ENCODE measurements around the gene LITAFD. TPM values are rescaled to one million over a fixed set of nuclear protein-coding genes. Genes with fewer than 3 reads are reported as not detected.

The LITAFD gene
- total RNA-seq, 1 donor from 2014 or later: not detected

GRCh38 chr16:8854298-8854948, 27.7 kb upstream of the LITAFD start:
- peak; percentile 53 for DNase-seq (ENCODE audit: low spot score)
- intact Hi-C loops (cut with DNase I): no loop called here
- ATAC-seq: no peak

DNA sequence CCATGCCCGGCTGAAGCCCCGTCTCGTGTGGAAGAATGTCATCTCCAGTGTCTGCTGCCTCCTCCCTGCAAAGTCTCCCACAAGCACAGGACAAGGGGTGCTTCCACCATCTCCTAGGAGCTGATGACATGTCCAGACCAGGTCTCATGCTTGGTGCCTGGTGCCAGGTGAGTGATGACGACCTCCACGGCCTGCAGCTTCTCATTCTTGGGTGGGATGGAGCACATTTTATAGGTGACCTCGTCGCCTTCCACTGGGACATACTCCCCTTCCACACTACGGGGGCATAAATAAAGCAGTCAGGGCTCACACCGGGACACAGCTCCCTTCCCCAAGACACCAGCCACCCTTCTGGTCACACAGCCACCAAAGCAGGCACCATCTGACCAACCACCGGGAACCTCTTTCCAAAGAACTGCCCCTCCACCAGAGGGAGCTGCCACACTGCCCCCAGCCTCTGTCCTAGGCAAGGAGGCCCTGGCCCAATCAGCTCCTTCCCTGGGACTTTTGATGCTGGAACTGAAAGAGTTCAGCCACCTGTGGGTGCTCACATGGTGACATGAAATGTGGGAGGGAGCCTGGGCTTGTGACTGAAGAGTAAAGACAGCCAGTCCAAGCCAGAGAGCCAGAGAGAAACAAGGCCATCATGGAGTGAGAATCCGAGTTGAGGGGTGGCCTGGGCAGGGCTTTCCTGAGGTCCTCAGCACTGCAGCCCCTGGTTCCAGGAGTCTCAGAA, 26.9 kb upstream of the LITAFD start:
- no peak for ATAC-seq
- DNase-seq (ENCODE audit: low spot score): peak; percentile 49

GRCh38 chr16:8855972-8856371, 26.2 kb upstream of the LITAFD start:
- DNase-seq (ENCODE audit: low spot score): no peak
- intact Hi-C loops (cut with DNase I): no loop called here
- ATAC-seq: no peak

More for the DNA sequence above, 26.9 kb upstream of the LITAFD start:
- intact Hi-C loops (cut with DNase I): no loop called here

DNA sequence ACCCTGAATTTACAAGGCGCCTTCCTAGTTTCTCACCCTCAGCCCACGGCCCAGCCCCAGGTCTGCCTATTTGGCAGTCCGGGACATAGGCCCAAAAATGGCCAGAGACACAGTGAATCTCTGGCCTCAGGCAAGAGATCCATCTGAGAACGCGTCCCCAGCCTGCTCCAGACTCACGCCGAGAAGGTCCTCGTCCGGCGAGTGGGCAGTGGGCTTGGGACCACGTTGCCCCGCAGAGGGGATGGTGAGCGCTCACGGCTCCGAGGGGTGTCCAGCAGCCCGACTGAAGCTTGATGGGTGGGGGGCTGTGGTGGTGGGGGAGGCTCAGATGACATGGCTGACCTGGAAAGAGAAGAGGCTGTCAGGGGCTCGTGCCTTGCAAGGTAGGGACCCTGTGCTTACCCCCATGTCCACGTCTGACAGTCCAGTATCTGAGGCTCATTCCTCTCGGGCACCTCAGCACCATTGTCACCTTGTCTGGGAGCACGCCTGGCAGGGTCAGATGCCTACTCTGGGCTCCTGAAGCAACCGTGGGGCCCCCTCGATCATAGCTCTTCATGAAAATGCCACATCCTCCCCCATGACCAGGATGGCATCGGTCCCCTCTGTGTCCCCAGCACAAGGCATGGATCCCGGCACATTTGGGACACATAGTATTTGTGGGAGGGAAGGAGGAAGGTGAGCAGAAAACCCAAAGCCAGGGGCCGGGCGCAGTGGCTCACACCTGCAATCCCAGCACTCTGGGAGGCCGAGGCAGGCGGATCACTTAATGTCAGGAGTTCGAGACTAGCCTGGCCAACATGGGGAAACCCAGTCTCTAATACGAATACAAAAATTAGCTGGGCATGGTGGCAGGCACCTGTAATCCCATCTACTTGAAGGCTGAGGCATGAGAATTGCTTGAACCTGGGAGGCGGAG, 22.9 kb upstream of the LITAFD start:
- ATAC-seq: no peak
- intact Hi-C loops (cut with DNase I): no loop called here
- peak; percentile 57 for DNase-seq (ENCODE audit: low spot score)

DNA sequence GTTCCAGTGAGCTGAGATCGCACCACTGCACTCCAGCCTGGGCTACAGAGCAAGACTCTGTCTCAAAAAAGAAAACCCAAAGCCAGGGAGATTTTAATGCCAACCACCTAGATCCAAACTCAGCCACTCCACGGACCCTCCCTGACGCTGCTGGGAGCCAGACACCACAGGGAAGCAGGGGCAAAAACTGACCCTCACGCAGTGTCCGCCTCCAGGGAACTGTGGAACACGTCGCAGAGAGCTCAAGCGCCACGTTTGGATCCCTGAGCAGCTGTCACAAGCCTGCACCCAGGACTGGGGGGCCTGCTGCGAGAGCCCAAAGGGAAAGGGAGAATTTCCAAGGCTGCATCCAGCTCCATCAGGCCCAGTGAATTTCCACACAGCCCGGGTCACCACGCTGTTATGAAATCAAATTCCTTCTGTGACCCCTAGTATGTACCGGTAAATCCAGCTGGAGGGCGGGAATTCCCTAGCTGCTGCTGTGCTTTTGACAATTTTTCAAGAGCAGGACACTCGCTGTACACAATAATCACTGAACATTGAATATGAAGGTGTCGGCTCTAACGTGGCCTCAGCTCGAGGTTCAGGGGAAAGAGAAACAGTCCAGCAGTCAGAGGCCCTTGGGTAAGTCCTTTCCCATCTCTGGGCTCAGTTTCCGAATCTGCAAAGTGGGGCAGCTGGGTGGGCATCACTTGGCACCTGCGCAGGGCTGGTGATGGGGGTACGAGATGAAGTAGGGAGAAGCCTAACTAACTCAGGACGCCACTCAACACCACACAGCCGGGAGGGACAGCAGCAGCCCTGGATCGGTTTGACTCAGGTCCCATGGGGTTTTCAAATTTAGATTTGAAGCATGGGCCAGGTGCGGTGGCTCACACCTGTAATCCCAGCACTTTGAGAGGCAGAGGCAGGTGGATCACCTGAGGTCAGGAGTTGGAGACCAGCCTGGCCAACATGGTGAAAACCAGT, 22.0 kb upstream of the LITAFD start:
- DNase-seq (ENCODE audit: low spot score) (no peak), ATAC-seq (peak; percentile 81)
- intact Hi-C loops (cut with DNase I): loop anchor here (10.0 kb wide), 1 partner anchor 1765 kb away; no protein-coding TSS in a partner anchor

- ATAC-seq (peak; percentile 71), DNase-seq (ENCODE audit: low spot score) (no peak)
- intact Hi-C loops (cut with DNase I): loop anchor here (10.0 kb wide), 1 partner anchor 1763 kb away; no protein-coding TSS in a partner anchor
These were observed 20.4 kb upstream of the LITAFD start for GRCh38 chr16:8861563-8862308.

- ATAC-seq (no peak), DNase-seq (ENCODE audit: low spot score) (no peak)
- intact Hi-C loops (cut with DNase I): loop anchor here (10.0 kb wide), 1 partner anchor 1762 kb away; no protein-coding TSS in a partner anchor
These were observed 19.6 kb upstream of the LITAFD start for GRCh38 chr16:8862309-8863130.

DNA sequence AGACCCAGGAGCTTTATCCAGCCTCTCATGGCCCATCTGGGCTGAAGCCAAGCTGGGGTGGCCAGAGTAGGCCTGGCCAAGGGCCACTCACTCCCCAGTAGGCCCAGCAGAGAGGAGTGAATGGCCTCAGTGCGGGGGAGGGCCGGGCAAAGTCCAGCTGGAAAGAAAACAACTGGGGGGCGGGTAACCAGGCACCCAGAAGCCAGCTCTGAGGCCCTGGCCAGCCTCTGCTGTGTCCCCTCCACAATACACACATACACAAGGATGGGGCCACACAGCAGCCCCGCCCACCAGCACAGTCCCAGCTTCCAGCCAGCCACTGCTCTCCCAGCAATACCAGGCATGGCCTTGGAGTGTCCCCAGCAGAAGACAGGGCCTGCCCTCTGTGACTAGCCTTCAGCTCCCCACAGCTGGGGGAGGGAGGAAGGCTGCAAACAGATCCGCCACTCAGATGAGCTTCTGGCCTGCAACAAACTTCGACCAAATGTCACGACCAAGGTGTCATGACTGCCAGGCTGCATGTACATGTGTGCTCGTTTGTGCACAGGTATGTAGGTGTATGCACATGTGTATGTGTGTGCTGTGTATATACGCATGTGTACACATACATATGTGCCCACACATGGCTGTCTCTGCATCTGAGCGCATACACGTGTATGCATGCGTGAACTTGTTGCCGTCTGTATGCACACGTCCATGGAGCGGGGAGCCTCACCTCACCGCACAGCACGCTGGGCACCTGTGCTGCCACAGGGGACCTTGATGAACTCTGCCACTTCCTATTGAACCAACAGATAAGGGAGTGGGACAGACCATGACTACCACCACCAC, 18.3 kb upstream of the LITAFD start:
- intact Hi-C loops (cut with DNase I): loop anchor here (10.0 kb wide), 1 partner anchor 1761 kb away; no protein-coding TSS in a partner anchor
- DNase-seq (ENCODE audit: low spot score): peak; percentile 83
- ATAC-seq: peak; percentile 36

DNA sequence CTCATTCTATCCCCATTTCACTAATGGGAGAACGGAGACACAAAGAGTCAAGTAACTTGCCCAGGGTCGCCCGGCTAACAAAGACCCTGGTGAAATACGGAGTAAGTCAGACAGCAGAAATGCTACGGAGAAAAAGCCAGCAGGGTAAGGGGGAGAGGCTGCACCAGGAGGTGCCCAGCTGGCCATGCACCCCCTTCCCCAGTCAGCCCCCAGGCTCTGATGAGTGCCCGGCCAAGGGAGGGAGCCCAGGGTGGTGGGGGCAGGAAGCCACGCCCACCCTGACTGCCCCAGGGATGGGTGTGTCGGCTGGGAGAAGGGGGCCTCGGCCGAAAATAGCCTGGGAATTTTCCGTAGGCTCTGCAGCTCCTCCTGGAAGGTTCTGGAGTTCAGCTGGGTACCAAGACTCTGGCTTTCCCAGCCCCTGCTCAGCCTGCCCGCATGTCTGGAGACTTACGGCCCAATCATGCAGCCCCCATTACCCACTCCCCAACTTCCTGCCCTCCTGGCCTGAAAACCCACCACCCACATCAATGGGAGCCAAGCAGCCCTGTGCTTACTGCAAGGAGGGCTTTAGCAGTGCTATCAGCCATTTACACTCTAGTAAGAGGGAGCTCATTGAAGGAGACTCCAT, 17.6 kb upstream of the LITAFD start:
- intact Hi-C loops (cut with DNase I): loop anchor here (10.0 kb wide), 1 partner anchor 1760 kb away; no protein-coding TSS in a partner anchor
- ATAC-seq (no peak), DNase-seq (ENCODE audit: low spot score) (no peak)

DNA sequence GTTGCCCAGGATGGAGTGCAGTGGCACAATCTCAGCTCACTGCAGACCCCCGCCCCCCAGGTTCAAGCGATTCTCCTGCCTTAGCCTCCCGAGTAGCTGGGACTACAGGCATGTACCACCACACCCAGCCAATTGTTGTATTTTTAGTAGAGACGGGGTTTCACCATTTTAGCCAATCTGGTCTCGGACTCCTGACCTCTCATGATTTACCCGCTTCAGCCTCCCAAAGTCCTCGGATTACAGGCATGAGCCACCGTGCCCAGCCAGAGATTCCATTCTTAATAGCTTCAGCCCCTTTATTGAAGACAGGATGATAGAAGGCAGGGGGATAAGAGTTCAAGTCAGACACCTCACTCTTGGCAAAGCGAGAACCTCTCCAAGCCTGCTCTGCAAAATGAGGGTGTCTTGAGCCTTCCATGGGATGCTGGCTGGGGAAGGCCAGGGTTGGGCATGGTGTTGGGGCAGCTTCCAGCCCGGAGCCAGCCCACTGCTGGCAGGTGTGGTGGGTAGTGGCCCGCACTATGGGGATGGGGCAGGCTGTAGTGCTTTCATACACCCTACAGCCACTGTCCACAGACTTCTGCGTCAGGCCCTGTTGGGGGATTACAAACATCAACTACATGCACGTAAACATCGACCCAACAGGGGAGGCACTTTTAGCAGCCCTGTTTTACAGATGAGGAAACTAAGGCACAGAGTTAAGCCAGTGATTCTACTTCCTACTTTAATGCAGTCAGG, 16.8 kb upstream of the LITAFD start:
- ATAC-seq (no peak), DNase-seq (ENCODE audit: low spot score) (no peak)
- intact Hi-C loops (cut with DNase I): loop anchor here (10.0 kb wide), 1 partner anchor 1759 kb away; no protein-coding TSS in a partner anchor

DNA sequence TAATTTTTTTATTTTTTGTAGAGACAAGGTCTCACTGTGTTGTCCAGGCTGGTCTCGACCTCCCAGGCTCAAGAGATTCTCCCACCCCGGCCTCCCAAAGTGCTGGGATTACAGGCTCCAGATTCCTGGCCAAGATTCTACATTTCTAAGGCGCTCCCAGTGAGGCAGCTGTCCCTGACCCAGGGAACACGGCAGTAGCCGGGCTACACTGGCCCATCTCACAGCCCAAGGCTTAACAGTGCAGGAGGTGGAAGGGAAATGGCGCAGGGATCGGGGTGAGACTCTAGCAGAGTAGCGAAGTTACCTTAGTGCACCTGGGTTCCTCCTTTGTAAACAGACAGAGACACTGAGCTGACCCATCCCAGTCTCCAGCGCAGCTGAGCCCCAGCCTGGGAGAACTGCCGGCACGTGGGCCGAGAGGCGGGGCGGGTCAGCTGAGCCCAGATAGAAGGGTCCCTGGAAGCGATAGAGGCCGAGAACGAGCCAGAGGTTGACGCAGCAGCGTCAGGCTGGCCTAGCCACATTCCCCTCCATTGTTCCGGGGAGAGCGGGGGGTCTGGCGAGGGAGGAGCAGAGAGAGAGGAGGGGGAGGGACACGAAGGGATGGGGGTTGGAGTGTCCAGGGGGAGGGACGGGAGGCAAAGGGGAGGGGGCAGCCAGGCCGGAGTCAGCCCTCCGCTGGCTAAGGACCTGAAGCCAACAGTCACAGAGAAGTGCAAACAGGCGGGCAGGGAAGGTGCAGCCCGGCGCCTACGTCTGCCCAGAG, 15.8 kb upstream of the LITAFD start:
- peak; percentile 79 for DNase-seq (ENCODE audit: low spot score)
- peak; percentile 57 for ATAC-seq
- intact Hi-C loops (cut with DNase I): loop anchor here (10.0 kb wide), 1 partner anchor 1758 kb away; no protein-coding TSS in a partner anchor

- ATAC-seq: no peak
- no peak for DNase-seq (ENCODE audit: low spot score)
- intact Hi-C loops (cut with DNase I): loop anchor here (10.0 kb wide), 1 partner anchor 1758 kb away; no protein-coding TSS in a partner anchor
These were observed 15.3 kb upstream of the LITAFD start for GRCh38 chr16:8866884-8867215.

GRCh38 chr16:8867216-8867931, 14.8 kb upstream of the LITAFD start:
- peak; percentile 9 for ATAC-seq
- intact Hi-C loops (cut with DNase I): loop anchor here (10.0 kb wide), 1 partner anchor 1757 kb away; no protein-coding TSS in a partner anchor

More at GRCh38 chr16:8867216-8867931, 14.8 kb upstream of the LITAFD start:
- peak; percentile 83 for DNase-seq (ENCODE audit: low spot score)

All from sciatic nerve (tissue), 2 donors.